ENCODE results near the gene CDH4.

CDH4 gene

GRCh38 chr20:61697666-61698597 lies 445.9 kb downstream of the CDH4 start:
- no peak for DNase-seq (ENCODE audit: low read depth)
- H3K4me3 ChIP-seq (ENCODE audit: low read length): no peak overlapping the region
- TF ChIP-seq CTCF (conservative IDR thresholded peaks at IDR 0.05; ENCODE audit: low read depth, low read length): no peak

- no peak overlapping the region for H3K4me3 ChIP-seq (ENCODE audit: low read length)
- TF ChIP-seq CTCF (conservative IDR thresholded peaks at IDR 0.05; ENCODE audit: low read depth, low read length): no peak
- DNase-seq (ENCODE audit: low read depth): no peak
Measured at GRCh38 chr20:61698598-61699494, 446.8 kb downstream of the CDH4 start.

- no peak for TF ChIP-seq CTCF (conservative IDR thresholded peaks at IDR 0.05; ENCODE audit: low read depth, low read length)
- no peak for DNase-seq (ENCODE audit: low read depth)
Measured at GRCh38 chr20:61699495-61700374, 447.7 kb downstream of the CDH4 start.

GRCh38 chr20:61700595-61701140 lies 448.6 kb downstream of the CDH4 start:
- no peak for TF ChIP-seq CTCF (conservative IDR thresholded peaks at IDR 0.05; ENCODE audit: low read depth, low read length)
- no peak overlapping the region for H3K4me3 ChIP-seq (ENCODE audit: low read length)

More at GRCh38 chr20:61699495-61700374, 447.7 kb downstream of the CDH4 start:
- no peak overlapping the region for H3K4me3 ChIP-seq (ENCODE audit: low read length)

GRCh38 chr20:61701401-61701800 lies 449.3 kb downstream of the CDH4 start:
- TF ChIP-seq CTCF (conservative IDR thresholded peaks at IDR 0.05; ENCODE audit: low read depth, low read length): no peak
- H3K4me3 ChIP-seq (ENCODE audit: low read length): no peak overlapping the region
- no peak for DNase-seq (ENCODE audit: low read depth)

More at GRCh38 chr20:61700595-61701140, 448.6 kb downstream of the CDH4 start:
- DNase-seq (ENCODE audit: low read depth): no peak

GRCh38 chr20:61701802-61702201 lies 449.7 kb downstream of the CDH4 start:
- TF ChIP-seq CTCF (conservative IDR thresholded peaks at IDR 0.05; ENCODE audit: low read depth, low read length): no peak
- no peak for DNase-seq (ENCODE audit: low read depth)

More at GRCh38 chr20:61701802-61702201, 449.7 kb downstream of the CDH4 start:
- H3K4me3 ChIP-seq (ENCODE audit: low read length): no peak overlapping the region
